IPS DF 6.9 (cell line): ENCODE data around the gene PADI1.

Source experiments
- DNase-seq: peaks from one replicate; pipeline ENCODE4 v3.0.0-alpha.2; 2013; ENCODE audit warnings: low read depth, low spot score
- H3K27ac ChIP-seq: one replicate; pipeline ENCODE4 v1.5.1; 2013; ENCODE audit warnings: low read length, control low read depth
- H3K27me3 ChIP-seq: 2 replicates; pipeline ENCODE4 v1.6.1; 2013; ENCODE audit warnings: mild to moderate bottlenecking, low read length; ENCODE audit not compliant: control insufficient read depth, insufficient read depth
- H3K36me3 ChIP-seq: 2 replicates; pipeline ENCODE4 v1.6.1; 2013; ENCODE audit warnings: low read length; ENCODE audit not compliant: control insufficient read depth, insufficient read depth
- H3K4me1 ChIP-seq: 2 replicates; pipeline ENCODE4 v1.6.1; 2013; ENCODE audit warnings: low read length; ENCODE audit not compliant: control insufficient read depth, insufficient read depth
- H3K4me3 ChIP-seq: 2 replicates; pipeline ENCODE4 v1.5.1; 2013; ENCODE audit warnings: mild to moderate bottlenecking, low read length
- H3K9me3 ChIP-seq: 2 replicates; pipeline ENCODE4 v1.6.1; 2013; ENCODE audit warnings: low read length, inconsistent platforms; ENCODE audit not compliant: control insufficient read depth, insufficient read depth
- WGBS: extraction: QIAGEN DNeasy Blood & Tissue Kit; methylation state at CpG from one replicate; pipeline ENCODE4 v1.1.7; 2013; ENCODE audit warnings: mixed read lengths, missing lambda C conversion rate; ENCODE audit not compliant: insufficient read length, insufficient coverage; 5-methylcytosine and 5-hydroxymethylcytosine counted together

PADI1 gene

DNA sequence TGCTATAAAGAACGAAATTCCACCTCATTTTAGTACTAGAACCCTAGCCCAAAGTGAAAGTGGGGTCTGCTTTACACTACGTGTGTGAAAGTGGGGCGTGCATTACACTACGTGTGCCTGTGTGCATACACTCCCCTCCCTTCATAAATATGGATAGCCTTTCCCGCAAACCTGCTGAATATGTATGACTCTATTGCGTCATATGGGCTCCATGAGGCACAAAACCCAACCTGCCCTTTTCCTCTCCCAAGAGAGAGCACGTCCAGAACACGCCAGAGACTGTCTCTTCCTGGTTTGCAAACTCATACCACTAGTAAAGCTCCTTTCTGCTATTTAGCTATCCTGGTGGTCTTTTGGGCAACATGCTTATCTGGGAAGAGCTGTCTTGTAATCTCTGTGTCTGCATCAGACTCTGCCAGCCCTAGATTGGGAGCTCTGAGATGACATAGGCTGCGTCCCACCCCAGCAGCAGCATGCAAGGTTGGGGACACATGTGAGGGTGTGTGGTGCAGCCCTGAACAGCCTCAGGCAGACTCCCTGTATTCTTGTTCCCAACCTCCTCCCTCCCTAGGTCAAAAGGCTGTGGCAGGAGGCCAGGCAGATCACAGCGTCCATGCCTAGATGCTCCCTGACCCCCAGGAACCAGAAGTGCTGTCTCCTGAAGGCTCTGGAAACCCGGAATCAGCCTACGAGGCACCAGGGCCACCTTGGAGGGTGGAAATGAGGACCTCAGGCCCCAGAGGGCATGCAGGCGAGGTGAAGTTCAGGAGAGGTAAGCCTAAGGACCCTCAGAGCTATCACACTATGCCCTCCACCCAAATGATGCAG is 12.3 kb upstream of the PADI1 start:
- no peak for DNase-seq
- WGBS, result no CpG with 5 or more reads among the region's 13 CpGs
- no peaks in the 10 kb centered on the region for H3K27me3 ChIP-seq
- no peaks in the 10 kb centered on the region for H3K9me3 ChIP-seq
- no peak overlapping the region for H3K27ac ChIP-seq
- H3K4me3 ChIP-seq, result no peak overlapping the region
- H3K4me1 ChIP-seq, result 0 out of 2 replicates have a peak, but pooled peaks cover 1% of the 10 kb centered on the region
- no peaks in the 10 kb centered on the region for H3K36me3 ChIP-seq

DNA sequence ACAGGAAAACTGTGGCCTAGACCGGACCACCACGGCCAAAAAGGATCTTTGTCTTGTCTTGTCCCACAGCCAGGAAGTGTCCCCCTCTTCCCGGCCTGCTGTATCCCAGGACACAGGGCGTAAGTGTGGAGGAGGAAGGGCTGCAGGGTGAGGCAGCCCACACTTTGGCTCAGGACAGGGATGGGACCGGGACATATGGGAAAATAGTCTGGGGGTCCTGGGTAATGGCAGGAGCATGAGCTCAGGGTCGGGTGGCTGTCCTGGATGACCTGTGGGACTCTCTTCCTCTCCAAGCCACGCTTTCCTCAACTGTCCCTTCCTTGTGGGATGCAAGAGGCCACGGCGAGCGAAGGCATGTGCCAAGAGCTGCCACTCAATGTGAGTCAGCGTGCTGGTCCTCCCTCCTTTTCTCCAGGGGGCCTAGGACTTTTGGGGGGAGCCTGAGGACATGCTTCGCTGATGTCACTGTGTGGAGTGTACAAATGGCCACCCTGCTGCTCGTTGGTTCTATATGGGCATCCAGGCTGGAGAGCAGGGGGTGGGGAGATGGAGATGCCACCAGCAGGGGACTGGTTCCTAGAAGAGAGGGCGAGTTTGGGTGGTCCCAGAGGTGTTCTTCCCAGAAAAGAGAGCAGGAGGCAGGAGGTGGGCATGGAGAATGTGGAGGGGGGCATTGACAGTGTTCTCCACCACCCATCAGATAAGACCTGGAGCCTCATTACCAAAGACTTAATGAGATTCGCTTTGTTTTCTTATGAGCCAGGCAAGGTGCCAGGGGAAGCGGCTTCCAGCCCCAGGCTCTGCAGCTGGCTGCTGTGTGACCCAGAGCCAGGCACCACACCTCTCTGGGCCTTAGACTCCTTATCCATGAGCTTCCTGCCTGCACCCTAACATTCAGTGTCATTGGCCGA is 11.5 kb upstream of the PADI1 start:
- no peak for DNase-seq
- Histone ChIP-seq H3K36me3 (no peaks in the 10 kb centered on the region), H3K9me3 (no peaks in the 10 kb centered on the region), H3K4me3 (no peak overlapping the region), H3K4me1 (0 out of 2 replicates have a peak, but pooled peaks cover 1% of the 10 kb centered on the region), H3K27ac (no peak overlapping the region), H3K27me3 (no peaks in the 10 kb centered on the region)
- no CpG with 5 or more reads among the region's 17 CpGs for WGBS

DNA sequence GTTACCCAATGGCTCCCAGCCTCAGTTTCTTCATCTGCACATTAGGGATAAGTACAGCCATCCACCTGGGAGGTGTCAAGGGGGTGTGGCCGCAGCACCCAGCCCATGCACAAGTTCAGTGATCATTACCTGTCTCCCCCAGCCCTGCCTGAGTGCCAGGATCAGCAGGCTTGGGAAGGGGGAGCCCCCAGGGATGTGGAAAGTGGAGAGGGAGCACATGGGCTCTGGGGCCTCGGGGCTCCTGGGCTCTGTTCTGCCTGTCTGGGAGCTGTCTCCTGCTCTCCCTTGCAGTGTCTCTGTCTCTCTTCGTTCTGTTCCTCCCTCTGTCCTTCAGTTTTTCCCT is 10.8 kb upstream of the PADI1 start:
- H3K27me3 ChIP-seq, result no peaks in the 10 kb centered on the region
- no CpG with 5 or more reads among the region's 3 CpGs for WGBS
- no peaks in the 10 kb centered on the region for H3K36me3 ChIP-seq
- DNase-seq, result no peak
- H3K4me1 ChIP-seq, result 0 out of 2 replicates have a peak, but pooled peaks cover 1% of the 10 kb centered on the region
- no peaks in the 10 kb centered on the region for H3K9me3 ChIP-seq
- no peak overlapping the region for H3K27ac ChIP-seq
- no peak overlapping the region for H3K4me3 ChIP-seq

DNA sequence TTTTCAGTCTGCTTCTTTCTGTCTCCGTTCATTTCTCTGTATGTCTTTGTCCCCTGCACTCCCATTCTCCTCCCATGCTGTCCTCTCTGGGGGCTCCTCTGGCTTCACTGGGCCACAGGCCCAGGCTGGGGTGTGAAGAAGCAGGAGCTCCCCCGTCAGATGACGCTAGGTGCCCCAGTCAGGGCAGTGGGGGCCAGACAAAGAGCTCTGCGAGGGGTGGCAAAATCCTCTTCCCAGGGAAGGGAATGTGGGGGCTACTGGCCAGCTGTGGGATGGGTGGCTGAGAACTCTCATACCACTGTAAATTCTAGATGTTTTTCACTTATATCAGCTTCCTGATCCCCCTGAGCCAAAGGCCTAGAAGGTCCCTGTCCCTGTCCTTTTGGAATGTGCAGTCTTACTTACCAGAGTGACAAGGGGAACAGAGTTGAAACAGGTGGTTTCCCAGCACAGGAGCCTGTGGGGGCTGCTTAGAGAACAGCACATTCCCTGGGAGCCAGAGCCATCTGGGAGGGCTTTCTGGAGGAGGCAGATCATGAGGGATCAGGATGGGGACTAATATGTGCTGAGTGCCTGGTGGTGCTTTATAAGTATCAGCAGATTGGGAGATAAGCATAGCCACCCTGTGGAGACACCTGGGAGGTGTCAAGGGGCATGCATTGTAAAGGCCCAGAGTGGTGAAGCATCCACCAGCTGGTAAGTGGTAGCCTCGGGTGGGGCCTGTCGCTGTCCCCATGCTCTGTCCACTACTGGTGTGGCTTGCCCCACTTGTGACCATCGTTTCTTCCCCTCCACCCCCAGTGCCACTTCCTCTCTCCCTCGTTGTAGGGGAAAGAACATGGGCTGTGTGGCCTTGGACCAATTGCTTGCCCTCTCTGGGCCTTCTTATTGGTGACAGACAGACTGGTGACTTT is 10.1 kb upstream of the PADI1 start:
- Histone ChIP-seq H3K36me3 (no peaks in the 10 kb centered on the region), H3K4me1 (0 out of 2 replicates have a peak, but pooled peaks cover 1% of the 10 kb centered on the region), H3K27ac (no peak overlapping the region), H3K9me3 (no peaks in the 10 kb centered on the region), H3K4me3 (no peak overlapping the region), H3K27me3 (no peaks in the 10 kb centered on the region)
- WGBS, result no CpG with 5 or more reads among the region's 8 CpGs
- no peak for DNase-seq

DNA sequence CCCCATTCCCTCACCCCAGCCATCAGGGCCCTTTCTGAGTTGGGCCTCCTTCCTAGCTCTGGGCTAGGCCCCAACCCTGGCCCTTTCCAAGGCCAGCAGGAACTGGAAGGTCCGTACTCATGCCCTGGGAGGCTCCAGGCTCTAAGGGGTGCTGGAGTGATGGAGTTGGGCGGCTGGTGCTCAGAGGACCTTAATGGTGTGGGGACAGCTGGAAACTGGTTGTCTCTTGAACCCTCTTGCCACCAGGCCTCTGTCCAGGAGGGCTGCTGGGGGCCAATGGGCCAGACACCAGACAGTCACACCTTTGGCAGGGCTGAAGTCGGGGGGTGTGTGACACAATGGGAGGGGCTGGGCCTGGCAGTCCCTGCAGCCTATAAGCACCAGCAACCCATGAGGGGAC is 9.2 kb upstream of the PADI1 start:
- Histone ChIP-seq H3K4me1 (no peaks in the 10 kb centered on the region), H3K9me3 (no peaks in the 10 kb centered on the region), H3K4me3 (no peak overlapping the region), H3K27me3 (no peaks in the 10 kb centered on the region), H3K36me3 (no peaks in the 10 kb centered on the region), H3K27ac (no peak overlapping the region)
- no peak for DNase-seq
- no CpG with 5 or more reads among the region's 3 CpGs for WGBS

DNA sequence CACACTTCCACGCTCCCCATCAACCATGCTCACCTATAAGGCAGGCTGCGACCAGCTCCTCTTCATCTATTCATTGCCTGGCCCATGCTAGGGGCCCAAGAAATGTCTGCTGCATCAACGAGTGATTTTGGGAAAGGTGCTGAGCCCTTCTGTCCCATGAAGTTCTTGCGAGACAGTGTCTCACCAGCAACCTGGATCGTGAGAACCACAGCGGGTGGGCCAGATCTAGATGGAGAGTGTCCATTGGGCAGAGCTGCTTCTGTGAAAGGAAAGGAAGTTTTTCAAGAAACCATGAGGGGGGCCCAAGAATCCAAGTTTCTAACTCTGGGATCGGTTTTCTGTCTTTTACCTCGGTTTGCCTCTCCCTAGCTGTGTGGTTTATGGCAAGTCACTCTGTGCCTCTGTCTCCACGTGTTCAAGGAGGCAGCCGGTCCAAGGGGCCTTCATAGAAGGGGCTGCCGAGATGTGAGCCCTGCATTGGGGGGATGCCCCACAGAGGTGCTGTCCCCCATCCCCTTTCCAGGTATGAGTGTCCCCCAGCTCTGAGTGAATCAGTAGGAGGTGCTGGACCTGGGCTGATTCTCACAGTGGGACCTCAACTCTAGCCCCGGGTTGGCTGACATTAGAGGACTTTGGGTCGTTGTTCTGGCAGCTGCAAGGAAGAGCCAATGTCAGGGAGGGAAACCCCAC is 8.3 kb upstream of the PADI1 start:
- H3K9me3 ChIP-seq, result no peaks in the 10 kb centered on the region
- H3K27me3 ChIP-seq, result no peaks in the 10 kb centered on the region
- no CpG with 5 or more reads among the region's 13 CpGs for WGBS
- H3K27ac ChIP-seq, result no peak overlapping the region
- H3K4me1 ChIP-seq, result no peaks in the 10 kb centered on the region
- no peak for DNase-seq
- no peak overlapping the region for H3K4me3 ChIP-seq
- H3K36me3 ChIP-seq, result no peaks in the 10 kb centered on the region

DNA sequence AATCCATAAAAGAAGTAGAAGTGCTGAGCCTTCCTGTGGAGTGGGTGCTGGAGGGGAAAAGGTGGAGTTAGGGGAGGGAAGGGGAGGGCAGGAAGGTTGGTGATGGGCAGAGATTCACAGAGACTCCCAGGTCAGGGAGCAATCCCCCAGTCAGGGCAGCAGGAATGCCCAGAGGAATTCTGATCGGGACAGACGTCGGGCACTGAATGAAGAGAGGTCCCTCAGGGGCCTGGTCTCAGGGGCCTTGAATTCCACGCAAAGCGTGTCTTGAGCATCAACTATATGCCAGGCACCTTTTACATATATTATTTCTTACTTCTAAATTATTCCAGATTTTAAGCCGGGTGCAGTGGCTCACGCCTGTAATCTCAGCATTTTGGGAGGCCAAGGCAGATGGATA is 7.2 kb upstream of the PADI1 start:
- Histone ChIP-seq H3K9me3 (no peaks in the 10 kb centered on the region), H3K27ac (no peak overlapping the region), H3K4me1 (no peaks in the 10 kb centered on the region), H3K36me3 (no peaks in the 10 kb centered on the region), H3K4me3 (no peak overlapping the region), H3K27me3 (no peaks in the 10 kb centered on the region)
- DNase-seq, result no peak
- WGBS, result no CpG with 5 or more reads among the region's 7 CpGs

DNA sequence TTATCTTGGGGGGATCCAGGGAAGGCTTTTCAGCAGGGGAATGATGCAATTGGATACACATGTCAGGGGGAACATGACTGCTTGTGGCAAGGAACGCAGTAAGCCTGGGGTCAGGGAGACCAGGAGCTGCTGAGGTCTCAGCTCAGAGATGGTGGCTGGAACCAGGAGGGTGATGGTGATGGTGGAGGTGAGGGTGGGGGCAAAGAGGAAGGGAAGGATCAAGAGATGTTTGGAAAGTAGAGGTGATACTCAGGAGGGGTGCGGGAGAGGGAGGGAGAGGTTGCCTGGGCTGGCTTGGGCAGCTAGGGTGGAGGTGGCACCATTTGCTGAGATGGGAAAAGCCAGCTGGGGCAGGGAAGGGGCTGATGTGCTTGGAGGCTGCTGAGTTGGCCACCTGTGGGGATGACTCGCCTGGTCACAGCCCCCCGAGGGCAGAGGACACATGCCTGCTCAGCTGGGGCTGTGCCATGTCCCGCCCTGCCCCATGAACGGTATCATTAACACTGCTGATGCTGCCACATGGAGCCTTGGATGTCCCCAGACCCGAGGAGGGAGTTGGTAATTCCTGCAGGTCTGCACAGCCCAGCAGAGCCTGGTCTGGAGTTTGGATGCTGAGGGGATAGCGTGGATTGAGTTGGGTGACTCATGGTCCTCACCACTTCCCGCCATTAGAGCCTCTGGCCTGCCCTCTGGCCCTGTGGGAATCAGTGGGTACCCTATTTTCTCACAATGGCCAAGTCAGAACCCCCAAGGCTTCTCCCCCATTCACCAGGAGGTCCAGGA is 6.3 kb upstream of the PADI1 start:
- no peak overlapping the region for H3K27ac ChIP-seq
- H3K4me1 ChIP-seq, result no peaks in the 10 kb centered on the region
- WGBS, result no CpG with 5 or more reads among the region's 9 CpGs
- no peak overlapping the region for H3K4me3 ChIP-seq
- H3K36me3 ChIP-seq, result no peaks in the 10 kb centered on the region
- no peaks in the 10 kb centered on the region for H3K27me3 ChIP-seq
- H3K9me3 ChIP-seq, result no peaks in the 10 kb centered on the region
- DNase-seq, result no peak

DNA sequence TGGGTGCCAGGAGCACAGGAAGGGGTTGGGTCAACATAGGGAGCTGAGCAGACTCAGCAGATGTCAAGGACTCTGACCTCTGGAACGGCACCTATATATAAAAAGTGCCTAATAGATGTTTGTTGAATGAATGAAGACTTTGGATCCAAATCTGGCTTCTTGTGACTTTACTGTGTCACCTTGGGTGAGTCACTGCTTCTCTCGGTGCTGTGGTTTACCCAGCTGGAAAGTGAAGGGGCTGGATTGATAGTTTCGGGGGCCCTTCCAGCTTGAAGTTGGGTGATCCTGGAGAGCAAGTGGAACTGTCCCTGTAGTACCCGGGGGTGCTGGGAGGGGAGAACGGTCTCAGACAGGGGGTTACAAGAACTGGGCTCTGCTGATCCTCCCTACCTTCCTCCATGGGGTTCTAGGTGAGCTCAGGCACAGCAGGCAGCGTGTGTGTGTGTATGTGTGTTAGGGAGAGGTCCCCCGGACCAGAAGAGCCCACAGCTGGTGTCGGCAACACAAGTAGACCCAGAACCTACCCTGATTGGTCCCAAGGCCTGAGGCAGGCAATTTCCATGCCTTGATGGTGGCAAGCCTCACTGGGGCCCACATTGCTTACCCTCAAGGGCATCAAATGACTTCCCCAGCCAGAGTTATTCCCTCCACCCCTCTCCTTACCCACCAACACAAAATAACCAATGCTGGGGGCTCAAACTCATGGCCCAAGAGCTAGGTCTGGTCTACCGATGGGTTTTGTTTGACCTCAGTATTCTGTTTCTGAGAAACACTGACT is 5.5 kb upstream of the PADI1 start:
- Histone ChIP-seq H3K9me3 (no peaks in the 10 kb centered on the region), H3K27me3 (no peaks in the 10 kb centered on the region), H3K4me1 (no peaks in the 10 kb centered on the region), H3K36me3 (no peaks in the 10 kb centered on the region), H3K27ac (no peak overlapping the region), H3K4me3 (no peak overlapping the region)
- WGBS, result no CpG with 5 or more reads among the region's 9 CpGs
- DNase-seq, result no peak
